NT2/D1 (cell line): ENCODE results near the gene SALL3.

Source experiments
- SUZ12 ChIP-seq: IDR thresholded peaks from 2 replicates; pipeline ENCODE4 v1.6.1; 2011; ENCODE audit not compliant: insufficient read length, insufficient read depth; ENCODE audit errors: extremely low read depth
- YY1 ChIP-seq: IDR thresholded peaks from 2 replicates; pipeline ENCODE4 v1.6.1; 2011; ENCODE audit not compliant: insufficient read length, insufficient read depth
- ZNF274 ChIP-seq: IDR thresholded peaks from 2 replicates; pipeline ENCODE4 v1.6.1; 2011; ENCODE audit warnings: mild to moderate bottlenecking, low read depth, low read length

DNA sequence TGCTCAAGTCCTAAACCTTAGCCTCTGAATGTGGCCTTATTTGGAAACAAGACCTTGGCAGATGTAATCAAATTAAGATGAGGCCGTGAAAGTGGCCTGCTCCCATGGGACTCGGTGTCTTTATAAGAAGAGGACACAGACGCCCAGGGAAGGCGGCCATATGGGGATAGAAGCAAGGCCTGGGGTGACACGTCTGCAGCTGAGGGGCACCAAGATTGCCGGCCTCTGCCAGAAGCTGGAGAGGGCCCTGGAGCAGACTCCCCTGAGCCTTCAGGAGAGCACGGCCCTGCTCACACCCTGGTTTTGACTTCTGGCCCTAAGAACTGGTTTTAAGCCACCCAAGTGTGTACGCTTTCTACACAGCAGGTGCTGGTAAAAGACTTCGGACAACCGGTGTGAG lies 29.2 kb upstream of the SALL3 start:
- no peak for TF ChIP-seq SUZ12
- no peak for TF ChIP-seq YY1
- TF ChIP-seq ZNF274, result no peak
